ENCODE measurements around the gene CYP4F12.

Gene CYP4F12

DNA sequence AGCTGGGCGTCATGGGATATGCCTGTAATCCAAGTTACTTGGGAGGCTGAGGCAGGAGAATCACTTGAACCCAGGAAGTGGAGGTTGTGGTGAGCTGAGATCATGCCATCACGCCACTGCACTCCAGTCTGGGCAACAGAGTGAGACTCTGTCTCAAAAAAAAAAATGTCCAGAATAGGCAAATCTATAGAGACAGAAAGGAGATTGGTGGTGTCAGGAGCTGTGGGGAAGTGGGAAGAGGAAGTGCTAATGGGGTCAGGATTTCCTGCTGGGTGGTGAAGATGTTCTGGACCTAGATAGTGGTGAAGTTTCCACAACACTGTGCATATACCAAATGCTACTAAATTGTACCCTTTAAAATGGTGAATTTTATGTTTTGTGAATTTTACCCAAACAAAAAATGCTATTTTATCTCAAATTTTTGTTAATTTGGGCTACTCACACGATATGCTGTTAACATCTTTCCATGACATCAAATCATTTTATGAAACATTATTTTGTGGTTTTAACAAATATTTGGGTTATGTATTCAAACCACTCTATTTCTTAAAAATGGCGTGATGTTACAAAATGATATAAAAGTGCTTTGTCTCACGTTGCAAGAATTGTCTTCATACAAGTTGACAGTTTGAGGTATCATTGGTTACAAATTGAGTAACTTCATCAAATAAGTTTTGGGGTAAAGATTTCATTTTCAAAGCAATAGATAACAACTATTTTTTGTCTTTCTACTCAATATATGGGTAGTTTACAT lies 39.6 kb upstream of the CYP4F12 start:
- TF ChIP-seq, protein P1, sequence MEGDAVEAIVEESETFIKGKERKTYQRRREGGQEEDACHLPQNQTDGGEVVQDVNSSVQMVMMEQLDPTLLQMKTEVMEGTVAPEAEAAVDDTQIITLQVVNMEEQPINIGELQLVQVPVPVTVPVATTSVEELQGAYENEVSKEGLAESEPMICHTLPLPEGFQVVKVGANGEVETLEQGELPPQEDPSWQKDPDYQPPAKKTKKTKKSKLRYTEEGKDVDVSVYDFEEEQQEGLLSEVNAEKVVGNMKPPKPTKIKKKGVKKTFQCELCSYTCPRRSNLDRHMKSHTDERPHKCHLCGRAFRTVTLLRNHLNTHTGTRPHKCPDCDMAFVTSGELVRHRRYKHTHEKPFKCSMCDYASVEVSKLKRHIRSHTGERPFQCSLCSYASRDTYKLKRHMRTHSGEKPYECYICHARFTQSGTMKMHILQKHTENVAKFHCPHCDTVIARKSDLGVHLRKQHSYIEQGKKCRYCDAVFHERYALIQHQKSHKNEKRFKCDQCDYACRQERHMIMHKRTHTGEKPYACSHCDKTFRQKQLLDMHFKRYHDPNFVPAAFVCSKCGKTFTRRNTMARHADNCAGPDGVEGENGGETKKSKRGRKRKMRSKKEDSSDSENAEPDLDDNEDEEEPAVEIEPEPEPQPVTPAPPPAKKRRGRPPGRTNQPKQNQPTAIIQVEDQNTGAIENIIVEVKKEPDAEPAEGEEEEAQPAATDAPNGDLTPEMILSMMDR (IDR thresholded peaks at IDR 0.05; ENCODE audit: low read depth, low read length), result no peak
- no peak overlapping the region for H3K4me3 ChIP-seq (ENCODE audit: low read depth, low read length)

DNA sequence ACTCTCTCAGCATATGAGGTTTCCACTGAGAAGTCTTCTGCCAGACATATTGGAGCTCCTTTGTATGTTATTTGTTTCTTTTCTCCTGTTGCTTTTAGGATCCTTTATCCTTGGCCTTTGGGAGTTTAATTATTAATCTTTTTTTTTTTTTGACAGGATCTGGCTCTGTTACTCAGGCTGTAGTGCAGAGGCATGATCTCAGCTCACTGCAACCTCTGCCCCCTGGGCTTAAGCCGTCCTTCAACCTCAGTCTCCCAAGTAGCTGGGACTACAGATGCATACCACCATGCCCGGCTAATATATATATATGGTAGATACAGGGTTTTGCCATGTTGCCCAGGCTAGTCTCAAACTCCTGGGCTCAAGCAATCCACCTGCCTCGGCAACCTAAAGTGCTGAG lies 38.8 kb upstream of the CYP4F12 start:
- TF ChIP-seq, protein P1 (IDR thresholded peaks at IDR 0.05; ENCODE audit: low read depth, low read length), result no peak

DNA sequence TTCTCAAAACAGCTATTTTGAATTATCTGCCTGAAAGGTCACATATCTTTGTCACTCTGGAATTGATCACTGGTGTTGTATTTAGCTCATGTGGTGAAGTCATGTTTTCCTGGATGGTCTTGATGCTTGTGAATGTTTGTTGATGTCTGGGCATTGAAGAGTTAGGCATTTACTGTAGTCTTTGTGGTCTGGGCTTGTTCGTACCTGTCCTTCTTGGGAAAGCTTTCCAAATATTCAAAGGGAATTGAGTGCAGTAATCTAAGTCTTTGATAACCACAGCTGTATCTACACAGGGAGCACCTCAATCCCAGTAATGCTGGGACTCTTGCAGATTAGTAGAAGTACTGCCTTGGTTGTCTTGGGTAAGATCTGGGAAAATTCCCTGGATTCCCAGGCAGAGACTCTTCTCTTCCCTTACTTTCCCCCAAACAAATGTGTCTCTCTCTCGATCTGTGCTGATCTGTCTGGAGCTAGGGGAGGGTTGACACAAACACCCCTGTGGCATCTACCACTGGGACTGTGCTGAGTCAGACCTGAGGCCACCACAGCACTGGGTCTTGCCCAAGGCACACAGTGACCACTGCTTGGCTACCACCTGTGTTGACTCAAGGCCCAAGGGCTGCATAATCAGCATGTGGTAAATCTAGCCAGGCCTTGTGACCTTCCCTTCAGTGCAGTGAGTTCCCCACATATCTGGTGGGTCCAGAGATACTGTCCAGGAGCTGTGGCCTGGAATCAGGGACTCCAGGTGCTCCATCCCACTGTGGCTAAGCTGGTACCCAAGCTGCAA lies 37.7 kb upstream of the CYP4F12 start:
- H3K4me3 ChIP-seq (ENCODE audit: low read depth, low read length), result no peak overlapping the region
- TF ChIP-seq, protein P1 (IDR thresholded peaks at IDR 0.05; ENCODE audit: low read depth, low read length), result no peak

More for the DNA sequence above, 38.8 kb upstream of the CYP4F12 start:
- no peak overlapping the region for H3K4me3 ChIP-seq (ENCODE audit: low read depth, low read length)

DNA sequence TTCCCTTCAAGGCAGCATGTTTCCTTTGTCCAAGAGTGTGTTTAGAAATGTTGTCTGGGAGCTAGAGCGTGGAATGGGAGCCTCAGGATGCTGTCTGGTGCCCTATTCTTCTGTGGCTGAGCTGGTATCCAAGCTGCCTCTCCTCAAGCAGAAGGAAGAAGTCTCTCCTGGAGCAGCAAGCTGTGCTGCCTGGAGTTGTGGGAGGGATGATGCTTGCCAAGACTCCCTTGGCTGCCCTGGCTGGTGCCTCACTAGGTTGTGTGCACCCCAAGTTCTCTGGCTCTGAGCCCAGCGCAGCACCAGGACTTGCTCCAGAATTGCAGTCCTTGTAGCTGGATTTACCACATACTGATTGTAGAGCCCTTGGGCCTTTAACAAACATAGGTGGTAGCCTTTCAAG lies 36.9 kb upstream of the CYP4F12 start:
- TF ChIP-seq, protein P1 (IDR thresholded peaks at IDR 0.05; ENCODE audit: low read depth, low read length), result no peak
- H3K4me3 ChIP-seq (ENCODE audit: low read depth, low read length), result no peak overlapping the region

DNA sequence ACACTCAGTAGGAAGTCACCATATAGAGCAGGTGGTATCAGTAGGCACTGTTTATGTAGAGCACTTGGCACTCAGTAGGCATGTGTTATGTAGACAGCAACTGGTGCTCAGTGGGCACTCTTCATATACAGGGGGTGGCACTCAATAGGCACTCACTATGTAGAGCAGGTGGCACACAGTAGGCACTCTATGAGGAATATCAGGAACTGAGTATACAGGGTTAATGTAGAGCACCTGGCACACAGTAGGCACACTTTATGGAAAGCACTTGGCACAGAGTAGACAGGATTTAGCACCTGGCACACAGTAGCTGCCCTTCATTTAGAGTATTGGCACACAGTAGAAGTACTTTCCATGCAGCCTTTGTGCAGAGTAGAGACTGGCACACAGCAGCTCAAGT lies 33.3 kb upstream of the CYP4F12 start:
- no peak overlapping the region for H3K4me3 ChIP-seq (ENCODE audit: low read depth, low read length)
- TF ChIP-seq, protein P1 (IDR thresholded peaks at IDR 0.05; ENCODE audit: low read depth, low read length), result no peak

DNA sequence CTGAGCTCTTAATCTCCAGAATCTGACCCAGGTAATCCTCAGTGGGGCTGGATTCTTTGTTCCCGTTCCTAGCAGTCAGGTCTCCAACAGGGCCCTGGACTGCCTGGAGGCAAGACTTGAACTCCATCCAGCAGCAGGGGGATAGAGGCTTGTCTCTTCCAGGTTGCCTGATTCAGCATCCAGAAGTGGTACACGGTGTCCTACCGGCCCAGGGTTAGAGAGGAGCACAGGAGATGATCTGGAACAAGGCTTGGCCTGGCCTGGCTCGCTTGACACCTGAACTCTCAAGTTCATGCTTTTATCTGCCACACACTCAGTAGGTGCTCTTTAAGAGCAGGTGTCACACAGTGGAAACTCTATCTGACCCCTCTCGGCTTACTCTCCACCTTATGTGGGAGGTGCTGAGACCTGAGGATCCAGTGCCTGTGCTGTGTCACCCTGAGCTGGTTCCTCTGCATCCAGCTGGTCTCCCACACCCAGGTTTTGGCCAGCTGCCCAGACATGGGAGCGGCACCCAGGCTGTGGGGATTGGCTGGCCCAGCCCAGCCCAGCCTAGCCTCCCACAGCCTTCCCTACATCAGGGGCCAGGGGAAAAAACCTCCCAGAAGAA lies 32.5 kb upstream of the CYP4F12 start, which contains the start of gene CYP4F3:
CYP4F3 (plus strand) TSS at position 604 of the 610 bp plus-strand sequence. CDS start 519 bp downstream, outside the sequence.
- TF ChIP-seq, protein P1 (IDR thresholded peaks at IDR 0.05; ENCODE audit: low read depth, low read length), result no peak
- H3K4me3 ChIP-seq (ENCODE audit: low read depth, low read length), result no peak within 1 kb of the TSS
